OCI-LY7 (cell line): ENCODE data around the gene BRICD5. TPM values are rescaled to one million over a fixed set of nuclear protein-coding genes. Genes with fewer than 3 reads are reported as not detected.
"Not testable (repeated sequence)": the region's sequence is repeated elsewhere in the genome, so short reads cannot be mapped to it uniquely, and the experiment has no call there.

Experiments
- BruUV-seq: library from RNA; stranded (reverse); fragments of 400-500 nt; replicated peaks from 2 replicates; lab custom pipeline; 2021; lab: Mats Ljungman, UMichigan
- CTCF ChIA-PET: fragments of 300-600 bp; sonication (Branson Sonifier 250); formaldehyde crosslinking; loops from one replicate; lab custom pipeline; 2022; ENCODE audit warnings: antibody characterized with exemption; ENCODE audit not compliant: unreplicated experiment; lab: Charles Lee
- POLR2A ChIA-PET: fragments of 300-600 bp; sonication (Branson Sonifier 250); formaldehyde crosslinking; loops from one replicate; lab custom pipeline; 2022; ENCODE audit warnings: antibody characterized with exemption; lab: Charles Lee
- DNase-seq: peaks from one replicate; pipeline ENCODE4 v3.0.0-alpha.2; 2015; ENCODE audit warnings: low spot score
- H2AFZ ChIP-seq: fragments of 200-600 bp; sonication (generic), shearing (Covaris generic); 2 replicates; pipeline ENCODE4 v1.6.1; 2014; ENCODE audit warnings: mild to moderate bottlenecking, antibody characterized with exemption, low read length, moderate library complexity
- H3K27ac ChIP-seq: fragments of 200-600 bp; sonication (generic); 2 replicates; pipeline ENCODE4 v1.5.1; 2014; ENCODE audit warnings: mixed run types, low read depth, mild to moderate bottlenecking, moderate library complexity, low read length, inconsistent platforms; ENCODE audit not compliant: poor library complexity, severe bottlenecking
- H3K36me3 ChIP-seq: fragments of 200-600 bp; sonication (generic); 2 replicates; pipeline ENCODE4 v1.6.1; 2014; ENCODE audit warnings: mild to moderate bottlenecking, antibody characterized with exemption, low read length, moderate library complexity, mixed read lengths; ENCODE audit not compliant: insufficient read depth
- H3K4me1 ChIP-seq: fragments of 200-600 bp; sonication (generic); 2 replicates; pipeline ENCODE4 v1.5.1; 2014; ENCODE audit warnings: mild to moderate bottlenecking, low read length; ENCODE audit not compliant: insufficient read depth, poor library complexity, severe bottlenecking
- H3K4me2 ChIP-seq: fragments of 200-600 bp; sonication (generic); 2 replicates; pipeline ENCODE4 v1.6.1; 2014; ENCODE audit warnings: mild to moderate bottlenecking, low read length
- H3K4me3 ChIP-seq: fragments of 200-600 bp; sonication (generic); 2 replicates; pipeline ENCODE4 v1.5.1; 2014; ENCODE audit warnings: mild to moderate bottlenecking, low read depth, low read length; ENCODE audit not compliant: poor library complexity, severe bottlenecking
- H3K79me2 ChIP-seq: fragments of 200-600 bp; sonication (generic); 2 replicates; pipeline ENCODE4 v1.6.1; 2016; ENCODE audit warnings: low read depth, mild to moderate bottlenecking, low read length, moderate library complexity, mixed read lengths; ENCODE audit not compliant: insufficient read depth
- H3K9me2 ChIP-seq: fragments of 200-600 bp; sonication (generic); 2 replicates; pipeline ENCODE4 v1.6.1; 2016; ENCODE audit warnings: mild to moderate bottlenecking, low read length, mixed read lengths; ENCODE audit not compliant: insufficient read depth
- H3K9me3 ChIP-seq: fragments of 200-600 bp; sonication (generic); 2 replicates; pipeline ENCODE4 v1.6.1; 2014; ENCODE audit warnings: mild to moderate bottlenecking, mixed run types, low read length, mixed read lengths
- H4K20me1 ChIP-seq: fragments of 200-600 bp; sonication (generic); 2 replicates; pipeline ENCODE4 v1.6.1; 2014; ENCODE audit warnings: mild to moderate bottlenecking, antibody characterized with exemption, low read length, moderate library complexity, mixed read lengths; ENCODE audit not compliant: insufficient read depth
- CTCF ChIP-seq: fragments of 200-600 bp; sonication (generic); conservative IDR thresholded peaks from 2 replicates; pipeline ENCODE4 v1.5.1; 2014; ENCODE audit warnings: mild to moderate bottlenecking, antibody characterized with exemption, low read length, moderate library complexity, mixed read lengths
- EZH2phosphoT487 ChIP-seq: fragments of 200-600 bp; sonication (generic); IDR thresholded peaks from 2 replicates; pipeline ENCODE4 v1.6.1; 2018; ENCODE audit warnings: low read depth, borderline replicate concordance, mild to moderate bottlenecking, mixed run types, antibody characterized with exemption, low read length, moderate library complexity, mixed read lengths
- intact Hi-C: fragments of 100-400 bp; cut with micrococcal nuclease; formaldehyde crosslinking; loops from one replicate; pipeline ENCODE4 v1.10.0; 2022; ENCODE audit not compliant: unreplicated experiment
- total RNA-seq, 2 experiments: library from RNA; depleted of rRNA in 1 of 2; stranded (reverse); fragments of >200 nt in 1 of 2; shearing (Covaris generic) in 1 of 2; gene quantifications; 2 replicates each; pipeline ENCODE4 v1.2.3, GENCODE V29; 2014 to 2022

Gene BRICD5
- total RNA-seq, 2 experiments from 2014 or later, result 30.4 to 31.7 TPM

GRCh38 chr16:2243031-2243528 is 32.4 kb upstream of the BRICD5 start:
- Histone ChIP-seq H4K20me1 (no peaks in the 10 kb centered on the region), H3K4me1 (no peaks in the 10 kb centered on the region)
- CTCF ChIA-PET, result no interaction called here

GRCh38 chr16:2242598-2242997 is 31.9 kb upstream of the BRICD5 start:
- intact Hi-C loops, result no loop called here
- H3K36me3 ChIP-seq, result peaks cover 78% of the 10 kb centered on the region
- DNase-seq, result no peak
- no TSS peak for BruUV-seq
- H3K9me3 ChIP-seq, result no peaks in the 10 kb centered on the region
- no peaks in the 10 kb centered on the region for H4K20me1 ChIP-seq
- no peak overlapping the region for H3K4me2 ChIP-seq
- H3K27ac ChIP-seq, result no peak overlapping the region
- no peaks in the 10 kb centered on the region for H3K79me2 ChIP-seq
- no peaks in the 10 kb centered on the region for H3K4me1 ChIP-seq
- CTCF ChIA-PET, result no interaction called here
- H2AFZ ChIP-seq, result no peak overlapping the region
- H3K4me3 ChIP-seq, result no peak overlapping the region
- no peaks in the 10 kb centered on the region for H3K9me2 ChIP-seq
- TF ChIP-seq CTCF (no peak), EZH2phosphoT487 (no peak)
- POLR2A ChIA-PET, result no interaction called here

More at GRCh38 chr16:2243031-2243528, 32.4 kb upstream of the BRICD5 start:
- no peaks in the 10 kb centered on the region for H3K9me3 ChIP-seq
- H3K4me2 ChIP-seq, result no peak overlapping the region
- BruUV-seq, result no TSS peak
- H3K27ac ChIP-seq, result no peak overlapping the region
- intact Hi-C loops, result no loop called here
- TF ChIP-seq CTCF (no peak), EZH2phosphoT487 (no peak)
- no peak for DNase-seq
- H3K36me3 ChIP-seq, result peaks cover 74% of the 10 kb centered on the region
- H2AFZ ChIP-seq, result no peak overlapping the region
- no peaks in the 10 kb centered on the region for H3K79me2 ChIP-seq
- H3K4me3 ChIP-seq, result no peak overlapping the region
- POLR2A ChIA-PET, result no interaction called here
- no peaks in the 10 kb centered on the region for H3K9me2 ChIP-seq

- H3K36me3 ChIP-seq, result peaks cover 84% of the 10 kb centered on the region
- H2AFZ ChIP-seq, H3K27ac ChIP-seq, H3K79me2 ChIP-seq, H3K9me2 ChIP-seq, H3K9me3 ChIP-seq, H4K20me1 ChIP-seq, H3K4me2 ChIP-seq, H3K4me1 ChIP-seq, DNase-seq, BruUV-seq, CTCF ChIA-PET, intact Hi-C loops, H3K4me3 ChIP-seq: not testable (repeated sequence)
- POLR2A ChIA-PET, result interaction anchor here (1.3 kb wide), 1 partner anchor 11 kb away, joined by 3 read pairs; the partner anchor contains the start of gene ECI1
Observed at GRCh38 chr16:2240331-2240730, 29.7 kb upstream of the BRICD5 start.
